ENCODE results near the gene SORL1.
A peak's percentile ranks its signal among the peaks of the same experiment; 100 is the strongest.

SORL1 gene

GRCh38 chr11:121661880-121662486, 209.9 kb downstream of the SORL1 start:
- Histone ChIP-seq H3K4me3 (no peak overlapping the region), H3K27ac (peak overlapping the region in 1 of 21 experiments; percentile 42)

GRCh38 chr11:121664144-121664543, 212.0 kb downstream of the SORL1 start:
- H3K27ac ChIP-seq, result no peak overlapping the region
- H3K4me3 ChIP-seq, result no peak overlapping the region

- no peak overlapping the region for H3K27ac ChIP-seq
- H3K4me3 ChIP-seq, result no peak overlapping the region
These were observed 213.2 kb downstream of the SORL1 start for GRCh38 chr11:121665206-121665838.

GRCh38 chr11:121667836-121668235, 215.7 kb downstream of the SORL1 start:
- H3K27ac ChIP-seq, result no peak overlapping the region

DNA sequence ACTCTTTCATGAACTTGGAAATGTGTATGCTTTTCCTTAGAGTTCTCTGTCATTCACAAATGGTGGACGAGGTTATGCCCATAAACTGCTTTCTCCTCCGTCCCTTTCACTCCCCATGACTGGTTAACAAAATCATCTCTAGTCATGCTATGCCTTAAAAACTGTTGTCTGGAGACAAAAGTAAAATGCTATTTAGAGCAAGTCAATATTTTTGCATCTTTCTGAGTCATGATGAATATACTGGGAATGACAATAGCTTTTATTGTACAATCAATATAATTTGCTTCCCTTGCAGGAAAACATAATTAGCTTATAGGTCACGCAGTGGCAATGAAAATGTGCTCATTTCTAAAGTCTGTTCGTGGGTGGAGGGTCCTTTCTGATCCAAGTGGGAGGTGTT, 217.3 kb downstream of the SORL1 start:
- H3K27ac ChIP-seq, result no peak overlapping the region

More at GRCh38 chr11:121667836-121668235, 215.7 kb downstream of the SORL1 start:
- H3K4me3 ChIP-seq, result no peak overlapping the region

DNA sequence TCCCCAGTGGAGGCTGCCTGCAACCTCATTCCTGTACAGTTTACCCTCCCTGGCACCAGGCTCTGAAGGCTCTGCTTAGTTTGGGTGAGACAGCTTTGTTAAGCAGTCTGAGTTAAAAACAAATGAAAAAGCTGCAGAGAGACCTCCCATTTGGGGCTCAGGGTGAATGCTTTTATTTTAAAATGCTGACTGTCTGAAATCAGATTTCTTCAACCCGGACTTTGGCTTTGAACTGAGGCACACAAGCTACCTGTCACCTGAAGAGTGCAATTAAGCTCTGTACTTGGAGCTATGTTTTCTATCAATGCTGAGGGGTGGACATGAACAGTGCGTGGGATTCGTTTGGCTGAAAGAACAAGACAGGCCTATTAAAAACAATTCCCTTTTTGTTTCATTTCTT, 218.2 kb downstream of the SORL1 start:
- H3K4me3 ChIP-seq, result no peak overlapping the region
- no peak overlapping the region for H3K27ac ChIP-seq

More for the DNA sequence above, 217.3 kb downstream of the SORL1 start:
- no peak overlapping the region for H3K4me3 ChIP-seq

GRCh38 chr11:121670805-121671282, 218.7 kb downstream of the SORL1 start:
- Histone ChIP-seq H3K4me3 (no peak overlapping the region), H3K27ac (peak overlapping the region in 2 of 21 experiments; percentile 24 to 27)

DNA sequence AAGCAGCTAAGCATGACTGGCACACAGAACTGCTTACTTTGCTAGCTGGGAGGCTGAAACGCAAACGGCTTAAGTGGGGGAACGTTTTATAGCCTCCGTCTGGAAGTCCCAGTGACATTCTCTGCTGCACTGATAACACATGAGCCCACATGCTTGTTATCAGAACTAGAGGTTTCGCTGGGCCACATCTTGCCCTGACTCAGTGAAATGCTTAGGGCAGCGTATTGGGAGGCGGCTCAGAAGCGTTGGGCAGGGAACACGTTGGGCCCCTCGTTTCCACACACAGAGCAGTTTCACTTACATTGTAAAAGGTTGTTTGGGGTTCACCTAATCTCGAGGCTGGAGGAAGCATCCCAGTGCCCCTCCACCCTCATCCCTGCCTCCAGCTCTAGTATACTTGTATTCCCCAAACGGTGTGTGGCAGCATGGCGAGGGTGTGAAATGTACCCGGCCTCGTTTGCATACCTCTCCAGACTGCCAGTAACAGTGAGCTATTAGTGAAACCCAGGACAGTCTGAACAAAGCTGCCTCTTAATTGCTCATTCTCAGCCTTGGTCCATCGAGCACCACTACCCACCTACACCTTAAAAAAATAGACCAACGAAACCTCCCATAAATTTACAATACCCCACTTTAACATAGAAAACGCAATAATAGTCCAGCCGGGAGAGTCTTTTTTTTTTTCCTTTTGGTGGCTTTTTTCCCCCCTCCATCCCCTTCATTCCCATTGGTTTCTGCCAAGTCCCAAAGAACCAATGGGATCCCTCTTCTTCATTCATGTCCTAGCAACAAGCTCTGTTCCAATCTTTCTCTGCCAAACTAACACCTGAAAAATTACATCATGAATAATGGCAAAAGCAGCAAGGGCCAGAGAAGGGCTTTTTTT, 219.4 kb downstream of the SORL1 start:
- H3K4me3 ChIP-seq, result no peak overlapping the region
- peak overlapping the region in 2 of 21 experiments; percentile 24 to 27 for H3K27ac ChIP-seq

GRCh38 chr11:121672630-121673487, 220.7 kb downstream of the SORL1 start:
- Histone ChIP-seq H3K27ac (peak overlapping the region in 2 of 21 experiments; percentile 7 to 38), H3K4me3 (no peak overlapping the region)

DNA sequence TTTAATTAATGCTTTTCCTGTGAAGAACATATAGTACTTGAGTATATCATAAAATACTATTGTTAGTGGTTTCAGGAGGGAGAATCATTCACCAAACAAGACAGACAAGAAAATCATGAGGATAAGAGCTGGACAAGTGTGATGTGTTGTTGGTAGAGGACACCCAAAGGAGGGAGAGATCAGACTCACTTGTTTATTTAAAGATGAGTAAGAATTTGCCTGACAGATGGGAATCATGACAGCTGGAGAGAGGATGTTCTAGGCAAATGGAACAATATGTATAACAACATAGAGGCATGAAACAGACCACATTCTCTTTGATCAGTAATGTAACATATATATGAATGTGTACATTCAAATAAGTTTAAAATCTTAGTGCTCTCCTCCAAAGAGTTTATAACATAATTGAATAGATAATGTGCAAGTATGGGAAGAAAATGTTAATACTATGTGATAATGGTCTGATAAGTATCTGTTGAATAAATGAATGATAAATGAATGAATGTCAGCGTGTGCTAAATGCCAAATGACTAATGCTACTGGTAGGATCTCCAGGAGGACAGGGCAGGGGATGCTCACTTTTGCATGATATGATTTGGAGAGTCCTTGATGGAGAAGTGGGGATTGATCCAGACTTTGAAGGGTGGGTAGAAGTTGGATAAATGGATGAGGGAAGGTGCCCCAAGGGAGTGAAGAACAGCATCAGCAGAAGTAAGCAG, 229.6 kb downstream of the SORL1 start:
- no peak overlapping the region for H3K4me3 ChIP-seq
- no peak overlapping the region for H3K27ac ChIP-seq

All from skin epidermis (tissue), 12 donors.